GM12801 (cell line): Measurements from ENCODE around the gene CCNL2.

ENCODE experiments used
- CTCF ChIP-seq: IDR thresholded peaks from one replicate; pipeline ENCODE4 v1.5.1; 2011; ENCODE audit warnings: control low read depth; ENCODE audit not compliant: insufficient read length; ENCODE audit errors: extremely low read depth

The CCNL2 gene

GRCh38 chr1:1341549-1342021, 57.5 kb downstream of the CCNL2 start:
- TF ChIP-seq CTCF, result no peak

DNA sequence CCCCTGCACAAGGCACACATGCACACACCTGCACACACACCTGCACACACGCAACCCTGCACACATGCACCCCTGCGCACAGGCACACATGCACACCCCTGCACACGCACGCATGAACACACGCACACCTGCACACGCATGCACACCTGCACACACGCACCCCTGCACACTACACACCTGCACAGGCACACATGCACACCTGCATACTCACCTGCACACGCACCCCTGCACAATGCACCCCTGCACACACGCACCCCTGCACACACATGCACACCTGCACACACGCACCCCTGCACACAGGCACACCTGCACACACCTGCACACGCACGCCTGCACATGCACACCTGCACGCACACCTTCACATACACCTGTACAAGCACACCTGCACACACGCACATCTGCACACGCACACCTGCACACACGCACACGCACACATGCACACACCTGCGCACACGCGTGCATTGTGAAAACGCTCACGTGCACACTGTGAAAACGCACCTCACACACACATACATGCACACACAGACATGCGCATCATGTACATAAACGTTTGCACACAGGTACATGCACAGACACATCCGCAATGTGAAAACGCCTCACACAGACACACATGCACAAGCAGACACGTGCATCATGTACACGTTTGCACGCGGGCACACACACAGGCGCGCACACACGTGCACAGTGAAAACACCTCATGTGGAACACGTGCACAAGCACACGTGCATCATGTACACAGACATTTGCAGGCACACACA, 58.2 kb downstream of the CCNL2 start:
- TF ChIP-seq CTCF, result no peak

- no peak for TF ChIP-seq CTCF
These were observed 59.0 kb downstream of the CCNL2 start for GRCh38 chr1:1340185-1340584.

DNA sequence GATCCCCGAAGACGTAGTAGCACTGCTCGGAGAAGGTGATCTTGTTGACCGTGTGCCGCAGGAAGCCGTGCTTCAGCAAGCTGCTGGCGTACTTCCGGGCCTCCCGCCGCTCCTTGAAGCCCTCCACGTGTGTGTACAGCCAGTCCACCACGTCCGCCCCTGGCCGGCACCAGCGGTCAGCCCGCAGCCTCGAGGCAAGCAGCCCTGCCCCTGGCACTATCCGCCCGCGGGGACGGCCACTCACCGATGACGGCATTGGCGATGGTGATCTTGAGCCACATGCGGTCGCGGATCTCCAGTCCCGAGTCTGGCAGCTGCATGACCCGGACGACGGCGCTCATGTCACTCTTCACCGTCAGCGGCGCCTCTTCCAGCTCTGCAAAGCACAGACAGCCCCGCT, 60.9 kb downstream of the CCNL2 start:
- no peak for TF ChIP-seq CTCF

GRCh38 chr1:1337793-1338147, 61.4 kb downstream of the CCNL2 start:
- TF ChIP-seq CTCF, result no peak

DNA sequence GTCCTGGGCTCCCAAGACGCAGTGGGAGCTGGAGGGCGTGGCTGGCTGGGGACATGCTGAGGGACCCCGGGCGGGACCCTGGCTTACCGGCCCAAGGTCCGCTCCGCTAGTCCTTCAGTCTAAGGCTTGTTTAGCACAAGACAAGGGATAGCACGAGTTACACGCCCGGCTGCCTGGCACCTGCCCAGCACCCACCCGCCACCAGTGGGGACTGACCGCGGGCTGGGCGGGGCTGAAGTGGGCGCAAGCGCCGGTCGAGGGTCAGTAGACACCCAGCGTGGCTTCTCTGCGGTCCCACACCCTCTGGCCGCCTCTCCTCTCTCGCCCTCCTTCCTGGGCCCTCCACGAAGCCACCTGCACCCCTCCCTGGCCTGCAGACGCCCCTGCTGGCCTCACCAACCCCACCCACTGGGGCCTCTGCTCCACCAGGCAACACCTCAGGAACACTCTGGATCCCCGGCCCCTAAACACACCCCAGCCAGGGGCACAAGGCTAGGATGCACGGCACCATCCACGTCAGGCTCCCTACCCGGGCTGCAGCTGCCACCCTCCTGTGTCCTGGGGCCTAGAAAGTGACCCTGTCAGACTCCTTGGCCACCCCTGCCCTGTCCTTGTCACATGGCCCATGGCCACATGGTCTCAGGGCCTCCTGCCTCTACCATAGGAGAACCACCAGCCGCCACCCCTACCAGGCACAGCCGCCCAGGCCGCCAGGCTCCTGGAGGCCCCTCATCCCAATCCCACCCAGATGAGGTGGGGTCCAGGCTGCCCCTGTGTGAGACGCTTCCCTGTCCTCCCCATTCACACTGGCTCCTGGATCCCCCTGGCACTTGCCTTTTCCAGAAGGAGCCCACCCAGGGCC, 62.0 kb downstream of the CCNL2 start:
- TF ChIP-seq CTCF, result no peak

- no peak for TF ChIP-seq CTCF
These were observed 62.7 kb downstream of the CCNL2 start for GRCh38 chr1:1336446-1336845.
